ENCODE results near the gene CCSER1.
"Not testable (repeated sequence)": the region's sequence is repeated elsewhere in the genome, so short reads cannot be mapped to it uniquely, and the experiment has no call there.

The CCSER1 gene

DNA sequence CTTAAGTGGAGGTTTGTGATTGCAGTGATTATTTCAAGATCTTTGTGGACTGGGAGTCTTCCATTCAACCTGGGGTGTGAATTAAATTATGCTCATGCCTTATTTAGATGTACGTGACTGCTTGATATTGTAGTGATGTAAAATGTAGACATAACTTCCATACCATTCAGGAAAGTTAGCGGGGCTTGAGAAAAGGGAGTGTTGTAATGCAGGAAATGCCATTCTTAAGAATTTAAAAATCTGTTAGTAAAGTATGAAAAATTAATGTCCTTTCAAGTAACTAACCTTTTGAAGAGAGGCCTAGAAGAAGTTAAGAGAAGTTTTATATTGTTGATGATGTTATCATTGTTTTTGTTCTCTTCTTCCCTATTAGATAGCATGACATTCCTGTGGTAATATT, 318.2 kb downstream of the CCSER1 start:
- Mint-ChIP-seq H3K27ac (no peak overlapping the region), H3K4me1 (ENCODE audit: low read depth) (no peaks in the 10 kb centered on the region), H3K9me3 (peaks cover 1% of the 10 kb centered on the region), H3K4me3 (no peak overlapping the region), H3K27me3 (no peaks in the 10 kb centered on the region), H3K36me3 (ENCODE audit: low read depth) (no peaks in the 10 kb centered on the region)
- no peak for DNase-seq

DNA sequence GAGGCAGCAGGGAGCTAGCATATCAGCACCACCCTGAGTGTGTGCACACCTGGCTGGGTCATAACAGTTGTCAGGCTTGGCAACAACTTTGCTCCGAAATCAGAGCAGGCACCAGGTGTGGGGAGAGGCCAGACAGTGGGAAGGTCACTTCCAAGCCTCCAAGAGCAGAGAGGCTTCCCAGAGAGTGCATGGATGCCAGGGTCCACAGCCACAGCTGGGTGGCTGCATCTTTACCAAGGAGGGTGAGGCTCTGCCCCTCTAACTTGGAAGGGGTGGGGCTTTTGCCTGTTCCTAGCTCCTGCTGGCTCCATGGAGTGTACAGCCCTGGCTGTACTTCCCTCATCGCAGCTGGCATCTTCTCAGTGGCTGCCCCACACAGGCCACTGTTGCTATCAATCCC, 322.4 kb downstream of the CCSER1 start:
- no peak for DNase-seq
- Mint-ChIP-seq H3K4me3 (no peak overlapping the region), H3K4me1 (ENCODE audit: low read depth) (no peaks in the 10 kb centered on the region), H3K36me3 (ENCODE audit: low read depth) (no peaks in the 10 kb centered on the region), H3K27me3 (no peaks in the 10 kb centered on the region), H3K9me3 (peaks cover 1% of the 10 kb centered on the region), H3K27ac (no peak overlapping the region)

DNA sequence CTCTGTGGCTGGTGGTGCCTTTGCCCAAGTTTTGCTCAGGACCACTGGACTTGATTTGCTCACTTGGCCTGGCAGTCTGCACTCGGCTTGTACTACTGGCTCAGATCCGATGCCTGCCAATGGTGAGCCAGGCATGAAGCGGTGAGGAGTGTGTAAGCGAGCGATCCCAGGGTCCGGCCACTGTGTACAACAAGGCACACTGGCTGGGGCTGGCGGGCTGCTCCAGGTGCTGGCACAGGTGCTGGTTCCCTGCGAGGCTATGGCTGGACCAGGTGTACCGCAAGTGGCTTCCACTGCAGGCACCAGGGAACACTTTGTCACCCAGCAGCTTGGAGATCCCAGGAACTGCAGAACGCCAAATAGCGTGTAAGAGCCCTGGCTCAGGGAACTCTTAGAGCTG, 329.7 kb downstream of the CCSER1 start:
- Mint-ChIP-seq H3K27me3 (no peaks in the 10 kb centered on the region), H3K36me3 (ENCODE audit: low read depth) (no peaks in the 10 kb centered on the region)

DNA sequence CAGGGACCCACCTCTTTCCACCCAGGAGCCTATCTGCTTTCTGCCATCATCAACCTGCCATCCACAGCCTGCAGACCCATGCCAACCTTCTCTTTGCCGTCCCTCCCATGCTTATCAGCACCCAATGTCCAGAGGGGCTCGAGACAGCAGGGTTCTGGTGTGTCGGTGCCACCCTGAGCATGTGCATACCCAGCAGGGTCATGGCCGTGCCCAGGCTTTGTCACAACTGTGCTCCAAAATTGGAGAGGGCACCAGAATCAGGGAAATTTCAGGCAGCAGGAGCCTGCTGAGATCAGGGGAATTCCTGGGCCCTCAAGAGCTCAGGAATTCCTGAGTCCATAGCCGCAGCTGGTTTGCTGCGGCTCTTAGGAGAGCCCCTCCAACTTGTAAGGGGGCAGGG, 330.6 kb downstream of the CCSER1 start:
- H3K27me3 Mint-ChIP-seq, result no peaks in the 10 kb centered on the region
- peaks cover 7% of the 10 kb centered on the region for H3K9me3 Mint-ChIP-seq
- H3K4me1 Mint-ChIP-seq (ENCODE audit: low read depth), result no peaks in the 10 kb centered on the region
- DNase-seq, result no peak
- H3K36me3 Mint-ChIP-seq (ENCODE audit: low read depth), result no peaks in the 10 kb centered on the region
- no peak overlapping the region for H3K4me3 Mint-ChIP-seq
- H3K27ac Mint-ChIP-seq, result no peak overlapping the region

More for the DNA sequence above, 329.7 kb downstream of the CCSER1 start:
- DNase-seq, result no peak
- H3K4me1 Mint-ChIP-seq (ENCODE audit: low read depth), result no peaks in the 10 kb centered on the region
- peaks cover 7% of the 10 kb centered on the region for H3K9me3 Mint-ChIP-seq
- H3K4me3 Mint-ChIP-seq, result no peak overlapping the region
- H3K27ac Mint-ChIP-seq, result no peak overlapping the region

DNA sequence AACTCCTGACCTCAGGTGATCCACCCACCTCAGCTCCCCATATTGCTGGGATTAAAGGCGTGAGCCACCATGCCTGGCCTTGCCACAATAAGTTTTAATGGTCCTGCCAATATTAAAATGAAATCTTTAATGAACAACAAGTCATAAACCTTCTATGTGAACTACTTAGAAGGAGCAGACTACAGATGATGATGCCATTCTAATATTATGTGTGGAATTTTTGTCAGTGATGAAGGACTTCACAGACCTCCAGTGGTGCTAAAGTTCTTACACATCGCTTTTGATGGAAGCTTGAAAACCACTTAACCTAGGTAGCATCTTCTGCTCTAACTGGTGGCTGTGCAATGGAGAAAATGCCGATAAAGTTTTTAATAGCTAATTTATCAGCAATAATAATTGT, 331.4 kb downstream of the CCSER1 start:
- no peak for DNase-seq
- H3K36me3 Mint-ChIP-seq (ENCODE audit: low read depth), result no peaks in the 10 kb centered on the region
- no peaks in the 10 kb centered on the region for H3K4me1 Mint-ChIP-seq (ENCODE audit: low read depth)
- no peak overlapping the region for H3K4me3 Mint-ChIP-seq
- H3K9me3 Mint-ChIP-seq, result peaks cover 7% of the 10 kb centered on the region
- no peak overlapping the region for H3K27ac Mint-ChIP-seq
- H3K27me3 Mint-ChIP-seq, result no peaks in the 10 kb centered on the region

DNA sequence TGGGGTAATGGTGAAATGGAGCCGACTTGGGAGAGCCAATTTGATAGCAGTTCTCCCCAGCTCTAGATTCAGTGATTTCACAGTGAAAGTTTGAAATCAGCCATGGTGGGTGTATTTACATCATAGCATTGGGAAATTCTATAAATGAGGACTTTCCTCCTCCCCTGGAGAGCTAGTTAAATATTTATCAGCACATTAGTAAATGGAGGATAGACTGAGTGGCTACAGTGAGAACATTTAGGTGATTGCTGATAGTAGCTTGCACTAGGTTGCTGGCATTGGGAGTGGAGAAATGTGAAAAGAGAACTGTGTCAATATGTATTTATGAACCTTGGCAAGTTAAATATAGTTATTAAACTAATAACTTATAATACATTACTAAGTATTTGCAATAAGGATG, 347.3 kb downstream of the CCSER1 start:
- Mint-ChIP-seq H3K4me1 (ENCODE audit: low read depth) (no peaks in the 10 kb centered on the region), H3K4me3 (no peak overlapping the region), H3K27me3 (no peaks in the 10 kb centered on the region), H3K36me3 (ENCODE audit: low read depth) (no peaks in the 10 kb centered on the region), H3K27ac (no peak overlapping the region), H3K9me3 (no peaks in the 10 kb centered on the region)
- no peak for DNase-seq

DNA sequence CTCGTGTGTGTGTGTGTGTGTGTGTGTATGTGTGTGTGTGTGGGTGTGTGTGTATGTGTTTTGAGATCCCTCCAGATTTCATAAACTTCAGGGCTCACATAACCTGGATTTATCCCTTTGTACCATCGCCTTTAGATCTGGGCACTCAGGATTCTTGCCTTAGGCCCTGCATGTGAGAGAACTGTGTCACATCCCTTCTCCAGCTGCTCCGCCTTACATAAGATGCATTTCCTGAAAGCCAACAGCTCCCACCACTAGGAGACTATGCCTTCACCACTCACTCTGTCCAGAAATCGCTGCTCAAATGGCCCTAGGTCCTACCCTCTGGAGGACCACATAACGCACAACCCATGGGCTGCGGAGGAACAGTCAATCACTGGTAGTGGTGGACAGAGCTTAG, 348.8 kb downstream of the CCSER1 start:
- H3K27me3 Mint-ChIP-seq, result no peaks in the 10 kb centered on the region
- H3K4me1 Mint-ChIP-seq (ENCODE audit: low read depth), result no peaks in the 10 kb centered on the region
- H3K9me3 Mint-ChIP-seq, result no peaks in the 10 kb centered on the region
- no peak overlapping the region for H3K27ac Mint-ChIP-seq
- no peaks in the 10 kb centered on the region for H3K36me3 Mint-ChIP-seq (ENCODE audit: low read depth)
- H3K4me3 Mint-ChIP-seq, result no peak overlapping the region
- no peak for DNase-seq

DNA sequence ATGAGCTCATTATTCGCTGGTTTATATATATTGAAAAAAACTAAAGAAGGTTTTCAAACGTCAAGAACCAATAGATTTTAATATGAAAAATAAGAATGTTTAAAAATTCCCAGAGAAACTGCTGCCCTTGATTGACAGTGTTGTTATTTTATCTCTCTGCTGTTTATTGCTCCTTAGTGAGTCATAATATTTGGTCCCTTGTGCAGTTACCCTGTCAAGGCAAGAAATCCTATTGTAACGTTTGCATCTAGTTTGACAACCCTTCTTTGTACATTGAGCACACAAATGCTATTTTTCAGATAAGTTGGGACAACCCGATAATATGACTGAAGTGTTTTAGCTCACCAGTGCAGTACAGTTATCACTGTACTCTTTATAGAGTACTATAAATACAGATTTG, 349.4 kb downstream of the CCSER1 start:
- H3K27me3 Mint-ChIP-seq, result no peaks in the 10 kb centered on the region
- no peaks in the 10 kb centered on the region for H3K4me1 Mint-ChIP-seq (ENCODE audit: low read depth)
- no peaks in the 10 kb centered on the region for H3K36me3 Mint-ChIP-seq (ENCODE audit: low read depth)
- no peaks in the 10 kb centered on the region for H3K9me3 Mint-ChIP-seq
- no peak overlapping the region for H3K4me3 Mint-ChIP-seq
- no peak overlapping the region for H3K27ac Mint-ChIP-seq
- no peak for DNase-seq

DNA sequence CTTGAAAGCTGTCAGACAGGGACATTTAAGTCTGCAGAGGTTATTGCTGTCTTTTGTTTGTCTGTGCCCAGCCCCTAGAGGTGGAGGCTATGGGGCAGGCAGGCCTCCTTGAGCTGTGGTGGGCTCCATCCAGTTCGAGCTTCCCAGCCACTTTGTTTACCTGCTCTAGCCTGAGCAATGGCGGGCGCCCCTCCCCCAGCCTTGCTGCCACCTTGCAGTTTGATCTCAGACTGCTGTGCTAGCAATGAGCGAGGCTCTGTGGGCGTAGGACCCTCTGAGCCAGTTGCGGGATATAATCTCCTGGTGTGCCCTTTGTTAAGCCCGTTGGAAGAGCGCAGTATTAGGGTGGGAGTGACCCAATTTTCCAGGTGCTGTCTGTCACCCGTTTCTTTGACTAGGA, 357.7 kb downstream of the CCSER1 start:
- not testable (repeated sequence) for H3K27ac Mint-ChIP-seq; H3K9me3 Mint-ChIP-seq; H3K36me3 Mint-ChIP-seq (ENCODE audit: low read depth); H3K4me1 Mint-ChIP-seq (ENCODE audit: low read depth); H3K4me3 Mint-ChIP-seq; DNase-seq; H3K27me3 Mint-ChIP-seq

DNA sequence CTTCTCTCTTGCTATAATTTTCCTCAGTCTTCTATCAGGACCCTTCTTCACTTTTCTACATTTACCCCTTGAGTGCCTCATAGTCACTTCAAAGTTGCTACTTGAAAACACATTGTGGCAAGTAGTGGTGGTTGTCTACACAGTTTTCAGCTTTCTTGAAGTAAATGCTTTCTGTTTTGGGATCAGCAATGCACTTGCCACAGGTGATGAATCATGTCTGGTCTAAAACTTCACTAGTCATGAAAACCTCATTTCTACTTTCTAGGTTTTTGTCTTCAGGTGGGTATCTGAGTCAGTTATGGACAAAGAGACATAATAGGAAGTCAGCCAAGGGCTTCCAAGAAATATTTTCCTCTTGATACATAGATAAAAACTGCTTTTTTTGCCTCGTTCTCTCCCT, 359.2 kb downstream of the CCSER1 start:
- Mint-ChIP-seq H3K9me3 (peaks cover 7% of the 10 kb centered on the region), H3K4me3 (no peak overlapping the region)
- no peak for DNase-seq

DNA sequence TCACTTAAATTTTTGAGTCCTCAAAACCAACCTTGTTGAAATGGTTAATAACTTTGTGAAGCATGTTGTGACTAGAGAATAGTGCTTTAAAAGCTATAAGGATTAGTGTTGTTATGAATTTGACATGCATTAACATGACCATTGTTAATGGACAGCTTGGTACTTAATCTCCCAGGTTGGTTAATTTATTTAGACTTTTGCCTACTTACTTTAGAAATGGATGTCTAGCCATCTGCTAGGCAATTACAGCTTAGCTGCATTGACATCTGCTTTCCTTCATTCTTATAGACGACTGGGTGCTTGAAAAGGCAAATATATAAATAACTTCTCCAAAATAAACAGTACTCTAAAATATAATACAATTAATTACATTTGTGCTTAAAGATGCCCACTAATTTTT, 368.0 kb downstream of the CCSER1 start:
- DNase-seq, result no peak
- peaks cover 2% of the 10 kb centered on the region for H3K9me3 Mint-ChIP-seq
- no peaks in the 10 kb centered on the region for H3K36me3 Mint-ChIP-seq (ENCODE audit: low read depth)
- no peak overlapping the region for H3K4me3 Mint-ChIP-seq
- H3K27me3 Mint-ChIP-seq, result no peaks in the 10 kb centered on the region
- H3K4me1 Mint-ChIP-seq (ENCODE audit: low read depth), result no peaks in the 10 kb centered on the region
- H3K27ac Mint-ChIP-seq, result no peak overlapping the region

More for the DNA sequence above, 359.2 kb downstream of the CCSER1 start:
- Mint-ChIP-seq H3K4me1 (ENCODE audit: low read depth) (no peaks in the 10 kb centered on the region), H3K27me3 (no peaks in the 10 kb centered on the region), H3K27ac (no peak overlapping the region), H3K36me3 (ENCODE audit: low read depth) (no peaks in the 10 kb centered on the region)

DNA sequence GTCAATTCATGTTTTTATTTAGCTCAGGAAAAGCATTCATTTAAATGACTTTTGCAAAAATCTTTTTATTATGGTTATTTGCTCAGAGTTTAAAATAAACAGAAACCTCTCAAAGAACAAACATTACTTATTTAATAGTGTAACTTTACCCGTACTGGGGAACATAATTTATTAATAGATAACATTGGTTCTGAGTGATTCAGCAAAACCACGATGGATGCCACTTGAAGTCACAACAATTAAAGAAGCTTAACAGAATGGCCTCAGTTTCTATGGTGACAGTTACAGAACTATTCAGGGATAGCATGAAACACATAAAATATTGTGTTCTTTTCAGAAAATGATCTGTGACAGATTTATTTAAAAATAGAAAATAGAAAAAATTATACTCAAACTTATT, 368.7 kb downstream of the CCSER1 start:
- Mint-ChIP-seq H3K4me1 (ENCODE audit: low read depth) (no peaks in the 10 kb centered on the region), H3K27me3 (no peaks in the 10 kb centered on the region), H3K4me3 (no peak overlapping the region), H3K36me3 (ENCODE audit: low read depth) (no peaks in the 10 kb centered on the region), H3K9me3 (peaks cover 2% of the 10 kb centered on the region), H3K27ac (no peak overlapping the region)
- DNase-seq, result no peak

DNA sequence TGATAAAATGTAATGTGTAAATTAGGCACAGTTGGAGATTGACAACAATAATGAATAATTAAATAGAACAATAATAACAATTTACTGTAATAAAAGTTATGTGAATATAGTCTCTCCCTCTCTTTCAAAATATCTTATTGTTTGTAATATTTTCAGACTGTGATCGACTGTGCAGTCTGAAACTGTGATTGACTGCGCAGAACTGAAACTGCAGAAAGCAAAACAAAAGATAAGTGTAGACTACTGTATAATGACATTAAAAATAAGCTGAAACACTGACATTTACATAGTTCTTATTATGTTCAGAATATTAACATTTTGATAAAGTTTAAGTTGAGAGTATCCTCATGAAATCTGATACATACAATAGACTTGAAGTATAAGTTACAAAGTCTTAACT, 371.0 kb downstream of the CCSER1 start:
- H3K36me3 Mint-ChIP-seq (ENCODE audit: low read depth), result no peaks in the 10 kb centered on the region
- no peaks in the 10 kb centered on the region for H3K27me3 Mint-ChIP-seq
- H3K4me1 Mint-ChIP-seq (ENCODE audit: low read depth), result no peaks in the 10 kb centered on the region
- peaks cover 6% of the 10 kb centered on the region for H3K9me3 Mint-ChIP-seq
- H3K4me3 Mint-ChIP-seq, result no peak overlapping the region
- no peak for DNase-seq
- H3K27ac Mint-ChIP-seq, result no peak overlapping the region

DNA sequence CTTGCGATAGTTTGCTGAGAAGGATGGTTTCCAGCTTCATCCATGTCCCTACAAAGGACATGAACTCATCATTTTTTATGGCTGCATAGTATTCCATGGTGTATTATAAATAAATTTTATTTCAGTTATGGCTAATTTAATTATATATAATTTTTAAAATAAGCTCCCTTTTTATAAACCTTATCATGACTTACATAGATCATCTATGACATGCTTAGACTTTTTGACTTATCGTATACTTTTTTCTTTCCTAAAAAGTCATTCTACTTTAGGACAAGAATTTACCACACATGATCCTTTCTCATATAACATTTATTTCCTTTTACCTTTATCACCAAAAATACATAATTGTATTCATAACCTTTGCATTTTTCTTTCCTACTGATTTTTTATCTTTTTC, 376.5 kb downstream of the CCSER1 start:
- Mint-ChIP-seq H3K9me3 (peaks cover 16% of the 10 kb centered on the region), H3K4me3 (no peak overlapping the region), H3K4me1 (ENCODE audit: low read depth) (no peaks in the 10 kb centered on the region), H3K27ac (no peak overlapping the region), H3K36me3 (ENCODE audit: low read depth) (no peaks in the 10 kb centered on the region), H3K27me3 (no peaks in the 10 kb centered on the region)
- DNase-seq, result no peak

DNA sequence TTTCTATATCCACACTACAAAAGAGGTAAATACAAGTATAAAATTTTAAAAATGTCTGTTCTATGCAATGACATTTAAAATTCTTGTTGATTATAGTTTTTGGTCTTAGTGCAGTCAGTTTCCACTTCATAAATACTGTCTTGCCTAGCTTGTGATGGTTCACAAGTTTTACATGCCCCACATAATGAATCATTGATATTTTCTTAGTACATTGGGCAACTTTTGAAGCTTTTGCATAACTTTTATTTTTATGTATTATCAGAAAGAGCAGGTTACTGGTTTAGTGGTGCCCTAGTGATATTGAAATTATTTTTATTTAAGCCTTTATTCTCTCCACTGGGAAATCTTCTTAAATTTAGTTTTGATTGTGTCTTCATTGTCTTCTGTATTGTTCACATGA, 388.0 kb downstream of the CCSER1 start:
- H3K27ac Mint-ChIP-seq, result no peak overlapping the region
- no peaks in the 10 kb centered on the region for H3K36me3 Mint-ChIP-seq (ENCODE audit: low read depth)
- peaks cover 5% of the 10 kb centered on the region for H3K9me3 Mint-ChIP-seq
- no peak overlapping the region for H3K4me3 Mint-ChIP-seq
- no peak for DNase-seq
- H3K4me1 Mint-ChIP-seq (ENCODE audit: low read depth), result no peaks in the 10 kb centered on the region
- H3K27me3 Mint-ChIP-seq, result no peaks in the 10 kb centered on the region

DNA sequence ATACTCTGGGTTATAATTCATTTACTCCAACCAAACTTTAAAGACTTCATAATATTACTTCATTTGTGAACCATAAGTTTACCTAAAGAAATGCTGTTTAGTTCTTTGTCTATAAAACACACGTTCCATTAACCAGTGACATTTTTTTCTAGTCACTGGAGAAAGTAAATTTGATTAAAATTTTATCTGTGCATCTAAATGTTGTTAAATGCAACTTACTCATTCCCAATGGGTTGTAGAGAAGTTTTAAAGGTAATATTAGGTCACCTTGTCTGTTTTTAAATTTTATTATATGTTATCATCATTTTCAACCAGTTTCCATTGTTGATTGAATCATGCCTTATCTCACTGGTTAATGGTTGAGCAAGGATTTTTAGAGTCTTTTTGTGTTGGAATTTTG, 401.4 kb downstream of the CCSER1 start:
- Mint-ChIP-seq H3K4me1 (ENCODE audit: low read depth) (no peaks in the 10 kb centered on the region), H3K27ac (no peak overlapping the region), H3K27me3 (no peaks in the 10 kb centered on the region), H3K36me3 (ENCODE audit: low read depth) (no peaks in the 10 kb centered on the region), H3K4me3 (no peak overlapping the region), H3K9me3 (no peaks in the 10 kb centered on the region)
- DNase-seq, result no peak
